ENCODE measurements around the gene SPRYD7.
"Not testable (repeated sequence)": the region's sequence is repeated elsewhere in the genome, so short reads cannot be mapped to it uniquely, and the experiment has no call there.

The SPRYD7 gene

DNA sequence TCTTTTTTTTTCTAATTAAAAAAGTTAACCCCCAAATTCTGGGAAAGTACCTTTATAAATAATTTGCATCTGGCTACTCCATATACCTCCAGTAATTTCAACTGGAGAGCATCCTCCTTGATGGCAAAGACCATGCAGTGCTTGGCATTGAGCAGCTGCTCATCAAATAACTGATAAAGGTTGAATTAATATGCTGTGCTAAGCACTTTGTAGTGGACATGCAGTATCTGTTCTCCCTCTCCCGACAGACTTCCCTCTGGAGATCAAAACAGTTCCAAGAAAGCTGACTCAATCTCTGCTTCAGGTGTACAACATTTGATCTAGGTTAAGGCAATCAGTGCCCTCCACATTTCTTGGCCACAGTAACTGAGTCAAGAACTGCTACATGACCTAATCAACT lies 3.3 kb downstream of the SPRYD7 start:
- DNase-seq (ENCODE audit: low read depth in 2 of 2): no peak

DNA sequence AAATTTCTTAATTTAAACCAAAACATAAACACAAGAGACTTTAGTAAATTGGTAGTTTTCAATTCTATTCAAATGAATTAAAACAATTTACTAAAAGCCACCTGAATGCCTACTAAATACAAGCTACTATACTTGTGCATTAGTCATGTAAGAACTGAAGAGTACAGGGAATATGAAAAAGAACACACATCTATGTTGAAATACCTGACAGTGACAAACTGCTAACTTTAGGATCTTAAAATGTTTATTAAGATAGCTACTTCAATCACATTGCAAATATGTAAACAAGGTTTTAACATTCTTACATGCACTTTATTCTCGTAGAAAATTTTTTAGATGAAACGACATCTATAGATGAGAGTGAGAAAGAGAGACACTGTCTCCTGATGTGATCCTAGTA lies 4.1 kb downstream of the SPRYD7 start:
- no peak for DNase-seq (ENCODE audit: low read depth in 2 of 2)

DNA sequence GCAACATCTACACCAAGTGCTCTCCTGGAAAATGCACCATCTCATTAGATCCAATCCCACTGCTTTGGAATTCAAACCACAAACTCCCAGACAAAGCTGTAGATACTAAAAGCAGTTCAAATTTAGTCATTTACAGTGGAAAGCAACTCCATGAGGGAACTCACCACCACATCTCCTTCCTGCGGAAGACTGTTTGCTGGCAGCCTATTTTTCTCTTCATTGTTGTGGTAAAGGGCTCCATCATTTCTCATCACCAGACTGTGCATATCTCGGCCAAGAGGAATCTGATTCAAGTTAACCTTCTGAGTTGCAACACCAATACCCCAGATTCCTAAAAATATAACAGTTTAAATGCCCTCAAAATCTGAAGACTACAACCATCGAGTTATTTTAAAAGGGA lies 8.4 kb downstream of the SPRYD7 start:
- DNase-seq (ENCODE audit: low read depth in 2 of 2): no peak

DNA sequence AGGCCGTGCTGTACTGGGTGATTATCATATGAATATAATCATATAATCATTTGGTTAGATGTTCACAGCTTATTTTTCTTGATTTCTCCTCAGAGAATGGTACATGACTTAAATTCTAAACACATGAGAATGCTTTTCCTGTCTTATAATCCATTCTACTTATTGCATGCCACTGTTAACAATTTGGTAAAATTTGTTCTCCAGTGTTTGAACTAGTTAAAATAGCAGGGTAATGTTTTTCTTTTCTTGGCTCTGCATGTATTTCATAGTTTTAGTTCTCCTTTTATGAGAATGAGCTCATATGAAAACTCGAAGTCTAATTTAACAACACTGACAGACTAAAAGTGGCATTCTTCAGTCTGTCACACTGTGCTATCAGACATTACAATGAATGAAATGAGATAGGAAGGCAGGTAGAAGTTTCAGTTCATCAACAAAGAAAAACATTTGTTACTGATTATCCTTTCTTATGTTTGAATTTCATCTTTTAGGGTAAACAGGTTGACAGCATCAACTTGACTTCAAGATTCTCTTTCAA lies 10.2 kb downstream of the SPRYD7 start:
- DNase-seq (ENCODE audit: low read depth in 2 of 2): no peak

DNA sequence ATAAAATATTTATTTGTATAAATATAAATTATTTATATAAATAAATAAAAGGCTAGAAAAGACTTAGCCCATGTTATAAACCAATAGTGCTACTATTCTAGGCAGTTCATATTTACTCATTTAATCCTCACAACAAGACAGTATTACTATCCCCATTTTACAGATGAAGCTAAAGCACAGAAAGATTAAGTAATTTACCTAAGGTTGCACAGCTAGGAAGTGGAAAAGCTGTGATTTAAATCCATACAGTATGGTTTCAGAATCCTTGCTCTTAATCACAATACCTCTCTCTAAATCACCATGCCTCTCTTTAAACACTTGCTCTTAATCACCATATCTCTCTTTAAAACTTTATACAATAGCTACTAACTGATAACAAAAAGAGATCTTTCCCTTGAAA lies 13.8 kb downstream of the SPRYD7 start:
- DNase-seq (ENCODE audit: low read depth in 2 of 2): no peak

DNA sequence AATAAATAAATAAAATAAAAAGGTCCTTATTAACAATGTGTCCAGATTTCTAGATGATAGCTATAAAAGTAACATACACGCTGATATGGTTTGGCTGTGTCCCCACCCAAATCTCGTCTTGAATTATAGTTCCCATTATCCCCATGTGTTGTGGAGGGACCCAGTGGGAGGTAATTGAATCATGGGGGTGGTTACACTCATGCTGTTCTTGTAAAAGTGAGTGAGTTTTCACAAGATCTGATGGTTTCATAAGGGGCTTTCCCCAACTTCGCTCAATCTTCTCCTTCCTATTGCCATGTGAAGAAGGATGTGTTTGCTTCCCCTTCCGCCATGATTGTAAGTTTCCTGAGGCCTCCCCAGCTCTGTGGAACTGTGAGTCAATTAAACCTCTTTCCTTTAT lies 15.2 kb downstream of the SPRYD7 start:
- DNase-seq (ENCODE audit: low read depth in 2 of 2): not testable (repeated sequence)

DNA sequence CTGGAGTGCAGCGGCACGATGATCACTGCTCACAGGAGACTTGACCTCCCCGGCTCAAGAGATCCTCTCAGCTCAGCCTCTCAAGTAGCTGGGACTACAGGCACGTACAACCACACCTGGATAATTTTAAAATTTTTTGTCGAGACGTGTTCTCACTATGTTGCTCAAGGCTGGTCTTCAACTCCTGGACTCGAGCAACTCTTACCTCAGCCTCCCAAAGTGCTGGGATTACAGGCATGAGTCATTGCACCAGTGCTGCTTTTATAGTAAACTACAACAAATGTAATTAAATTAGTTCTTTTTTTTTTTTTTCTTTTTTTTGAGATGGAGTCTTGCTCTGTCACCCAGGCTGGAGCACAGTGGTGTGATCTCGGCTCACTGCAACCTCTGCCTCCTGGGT lies 18.0 kb downstream of the SPRYD7 start:
- DNase-seq (ENCODE audit: low read depth in 2 of 2): not testable (repeated sequence)

DNA sequence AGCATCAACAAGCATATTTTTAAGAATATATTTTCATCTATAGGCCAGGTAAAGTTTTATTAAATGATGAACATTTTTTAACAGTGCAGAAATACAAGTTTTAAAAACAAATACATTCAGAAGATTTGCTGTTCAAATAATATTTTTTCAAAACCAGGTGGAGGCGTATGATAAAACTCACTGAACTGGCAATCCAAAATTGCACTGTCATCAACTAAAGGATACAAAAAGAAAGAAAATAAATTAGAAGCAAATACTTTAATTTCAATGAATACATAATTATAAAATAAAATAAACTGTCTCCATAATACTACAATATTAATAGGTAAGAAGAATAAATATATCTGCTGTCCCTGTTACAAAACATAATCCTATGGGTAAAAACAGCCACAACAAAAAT lies 21.2 kb downstream of the SPRYD7 start:
- no peak for DNase-seq (ENCODE audit: low read depth in 2 of 2)

DNA sequence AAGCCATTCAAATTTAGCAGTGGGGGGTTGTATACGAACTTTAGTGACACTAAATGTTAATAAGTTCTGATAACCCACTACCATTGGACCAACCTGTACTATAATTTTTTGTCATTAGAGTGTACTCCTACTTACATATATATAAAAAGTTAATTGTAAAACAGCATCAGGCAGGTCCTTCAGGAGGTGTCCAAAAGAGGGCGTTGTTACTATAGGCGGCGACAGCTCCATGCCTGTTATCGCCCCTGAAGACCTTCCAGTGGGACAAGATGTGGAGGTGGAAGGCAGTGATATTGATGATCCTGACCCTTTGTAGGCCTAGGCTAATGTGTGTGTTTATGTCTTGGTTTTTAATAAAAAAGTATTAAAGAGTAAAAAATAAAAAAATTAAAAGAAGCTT lies 27.5 kb downstream of the SPRYD7 start:
- DNase-seq (ENCODE audit: low read depth in 2 of 2): no peak

DNA sequence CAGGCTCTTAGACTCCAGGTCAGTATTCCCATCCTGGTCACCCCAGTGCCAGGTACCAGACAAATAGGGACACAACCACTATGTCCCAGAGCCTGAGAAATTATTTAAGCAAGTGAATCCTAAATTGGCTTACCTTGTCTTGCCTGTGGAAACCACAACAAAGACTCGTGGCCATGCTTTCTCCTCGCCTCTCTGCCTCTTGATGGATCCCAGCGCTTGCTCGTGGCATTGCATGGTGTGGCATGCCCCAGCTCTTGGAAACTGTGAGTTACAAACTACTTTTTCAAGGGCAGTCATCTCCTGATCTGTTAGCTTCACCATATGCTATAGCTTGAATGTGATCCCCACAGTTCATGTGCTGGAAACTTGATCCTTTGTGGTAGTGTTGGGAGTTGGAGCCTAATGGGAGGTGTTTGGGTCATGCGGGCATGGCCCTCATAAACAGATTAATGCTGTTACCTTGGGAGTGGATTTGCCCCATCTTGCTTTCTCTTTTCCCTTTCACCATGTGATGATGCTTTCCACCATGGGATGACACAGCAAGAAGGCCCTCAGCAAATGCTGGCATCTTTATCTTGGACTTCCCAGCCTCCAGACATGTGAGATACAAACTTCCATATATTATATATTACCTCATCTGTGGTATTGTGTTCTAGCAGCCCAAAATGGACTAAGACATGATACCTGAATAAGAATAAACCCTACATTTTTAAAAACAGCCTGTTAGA lies 31.2 kb downstream of the SPRYD7 start:
- no peak for DNase-seq (ENCODE audit: low read depth in 2 of 2)

DNA sequence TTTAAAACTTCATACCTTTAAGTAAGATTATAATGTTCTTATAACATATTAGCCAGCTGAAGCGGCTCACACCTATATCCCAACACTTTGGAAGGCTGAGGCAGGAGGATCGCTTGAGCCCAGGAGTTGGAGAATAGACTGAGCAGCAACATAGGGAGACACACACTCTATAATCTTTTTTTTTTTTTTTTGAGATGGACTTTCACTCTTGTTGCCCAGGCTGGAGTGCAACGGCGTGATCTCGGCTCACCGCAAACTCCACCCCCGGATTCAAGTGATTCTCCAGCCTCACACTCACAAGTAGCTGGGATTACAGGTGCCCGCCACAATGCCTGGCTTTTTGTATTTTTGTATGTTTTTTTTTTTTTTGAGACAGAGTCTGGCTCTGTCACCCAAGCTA lies 37.3 kb downstream of the SPRYD7 start:
- DNase-seq (ENCODE audit: low read depth in 2 of 2): no peak

DNA sequence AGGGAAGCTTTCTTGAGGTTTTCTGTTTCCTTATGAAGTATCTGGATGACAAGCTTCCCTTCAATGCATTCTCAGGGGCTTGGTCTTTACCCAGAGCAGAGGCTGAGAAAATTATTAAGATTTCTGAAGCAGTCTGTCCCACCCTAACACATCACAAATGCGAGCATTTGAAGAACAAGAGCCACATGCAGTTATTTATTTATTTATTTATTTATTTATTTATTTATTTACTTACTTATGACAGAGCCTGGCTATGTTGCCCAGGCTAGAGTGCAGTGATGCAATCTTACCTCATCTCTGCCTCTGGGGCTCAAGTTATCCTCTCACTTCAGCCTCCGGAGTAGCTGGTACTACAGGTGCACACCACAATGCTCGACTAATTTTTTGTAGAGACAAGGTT lies 38.4 kb downstream of the SPRYD7 start:
- no peak for DNase-seq (ENCODE audit: low read depth in 2 of 2)

DNA sequence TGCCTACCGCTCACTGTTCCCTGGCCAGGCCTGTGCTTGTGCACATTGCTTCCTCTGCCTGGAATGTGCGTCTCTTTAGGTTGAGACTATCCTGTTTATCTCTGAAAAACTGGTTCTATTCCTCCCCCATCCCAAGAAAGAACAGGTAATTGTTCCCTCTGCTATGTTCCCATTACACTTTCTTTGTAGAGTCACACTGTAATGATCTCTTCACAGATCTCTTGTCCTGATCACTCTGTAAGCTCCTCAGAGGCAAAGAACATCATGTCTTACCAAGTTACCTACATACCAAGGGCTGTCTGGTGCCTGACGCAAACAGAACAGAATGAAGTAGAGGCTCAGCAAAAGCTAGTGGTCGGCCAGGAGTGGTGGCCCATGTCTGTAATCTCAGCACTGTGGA lies 40.3 kb downstream of the SPRYD7 start:
- no peak for DNase-seq (ENCODE audit: low read depth in 2 of 2)

DNA sequence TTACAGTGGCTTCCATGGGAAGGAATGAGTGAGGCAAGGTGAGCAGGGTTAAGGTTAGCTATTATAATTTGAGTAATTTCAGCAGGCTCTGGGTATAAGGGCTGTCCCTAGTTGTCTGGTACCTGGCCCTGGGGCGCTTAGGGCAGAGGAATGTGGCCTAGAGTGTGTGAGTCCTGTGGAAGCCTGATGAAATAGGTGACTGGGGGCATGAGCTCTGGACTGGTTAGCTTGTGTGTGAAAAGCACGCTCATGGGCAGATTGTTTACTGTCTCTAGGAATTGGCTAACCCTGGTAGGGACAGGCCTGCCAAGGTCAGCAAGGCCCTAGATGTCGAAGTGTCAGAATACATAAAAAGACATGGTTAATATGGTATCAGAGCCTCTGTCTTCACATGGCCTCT lies 42.5 kb downstream of the SPRYD7 start:
- DNase-seq (ENCODE audit: low read depth in 2 of 2): no peak

DNA sequence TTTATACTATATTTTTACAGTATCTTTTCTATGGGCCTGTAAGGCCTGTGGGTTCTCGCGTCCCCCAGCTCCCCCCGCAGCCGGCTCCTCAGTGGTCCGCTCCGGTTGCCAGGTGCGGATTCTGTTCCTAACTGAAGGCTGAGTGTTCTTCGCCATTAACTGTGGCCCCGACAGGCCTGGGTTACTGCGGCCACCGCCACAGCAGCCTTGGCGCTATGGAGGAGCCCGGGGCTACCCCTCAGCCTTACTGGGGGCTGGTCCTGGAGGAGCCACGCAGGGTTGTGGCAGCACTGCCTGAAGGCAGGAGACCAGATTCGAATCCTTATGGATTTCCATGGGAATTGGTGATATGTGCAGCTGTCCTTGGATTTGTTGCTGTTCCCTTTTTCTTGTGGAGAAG lies 45.8 kb downstream of the SPRYD7 start:
- DNase-seq (ENCODE audit: low read depth in 2 of 2): no peak

DNA sequence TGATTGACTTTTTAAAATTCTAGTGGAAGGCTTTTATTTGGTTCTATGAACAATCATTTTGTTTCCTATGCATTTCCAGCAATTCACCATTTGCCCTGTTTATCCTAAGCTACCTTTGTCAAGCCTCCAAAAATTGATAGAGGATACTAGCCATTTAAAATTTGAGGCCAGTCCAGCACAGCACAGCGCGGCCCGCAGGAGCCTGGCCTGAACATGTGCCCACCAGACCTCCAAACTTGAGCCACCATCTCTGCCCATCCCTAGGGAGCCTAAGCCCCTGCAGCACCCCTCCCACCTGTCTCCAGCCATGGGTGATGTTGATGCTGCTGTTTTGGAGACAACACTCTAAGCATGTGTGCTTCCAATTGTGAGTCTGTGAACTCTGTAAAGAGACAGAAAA lies 57.5 kb downstream of the SPRYD7 start:
- DNase-seq (ENCODE audit: low read depth in 2 of 2): no peak

DNA sequence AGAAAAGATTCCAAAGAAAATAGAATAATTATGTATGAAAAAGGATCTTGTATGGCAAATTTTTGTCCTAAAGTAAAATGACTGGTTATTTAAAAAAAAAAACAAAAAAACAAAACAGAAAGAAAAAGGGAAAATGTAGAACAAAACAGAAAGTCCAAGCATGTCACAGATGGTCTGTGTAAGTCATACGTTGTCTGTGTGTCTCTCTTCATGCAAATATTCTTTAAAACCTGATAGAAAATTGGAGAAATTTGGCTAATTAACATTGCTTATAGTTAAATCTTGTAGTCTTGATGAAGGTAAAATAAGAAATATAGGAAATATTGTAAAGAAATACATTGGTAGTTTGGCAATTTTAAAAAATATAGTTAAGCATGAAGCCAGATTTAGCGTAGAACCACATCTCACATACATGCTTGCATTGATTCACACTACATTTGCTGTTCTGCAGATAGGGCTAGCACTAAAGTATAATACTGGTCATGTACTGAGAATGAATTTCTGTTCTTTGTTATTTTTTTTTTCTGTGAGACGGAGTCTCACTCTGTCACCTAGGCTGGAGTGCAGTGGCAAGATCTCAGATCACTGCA lies 58.4 kb downstream of the SPRYD7 start:
- no peak for DNase-seq (ENCODE audit: low read depth in 2 of 2)

DNA sequence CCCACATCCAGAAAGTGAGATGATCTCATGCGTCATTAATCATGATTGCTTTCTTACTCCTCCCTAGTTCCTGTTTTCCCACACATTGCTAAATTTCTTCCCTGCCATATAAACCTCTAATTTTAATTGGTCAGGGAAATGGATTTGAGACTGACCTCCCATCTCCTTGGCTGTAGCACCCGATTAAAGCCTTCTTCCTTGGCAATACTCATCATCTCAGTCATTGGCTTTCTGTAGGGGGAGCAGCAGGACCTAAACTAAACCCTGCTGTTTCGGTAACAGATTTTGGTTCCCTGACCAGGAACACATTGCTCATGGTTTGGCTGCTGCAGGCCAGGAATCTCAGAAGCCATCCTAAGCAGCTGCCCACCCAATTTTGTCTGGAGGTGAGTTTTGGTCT lies 61.7 kb downstream of the SPRYD7 start:
- no peak for DNase-seq (ENCODE audit: low read depth in 2 of 2)

DNA sequence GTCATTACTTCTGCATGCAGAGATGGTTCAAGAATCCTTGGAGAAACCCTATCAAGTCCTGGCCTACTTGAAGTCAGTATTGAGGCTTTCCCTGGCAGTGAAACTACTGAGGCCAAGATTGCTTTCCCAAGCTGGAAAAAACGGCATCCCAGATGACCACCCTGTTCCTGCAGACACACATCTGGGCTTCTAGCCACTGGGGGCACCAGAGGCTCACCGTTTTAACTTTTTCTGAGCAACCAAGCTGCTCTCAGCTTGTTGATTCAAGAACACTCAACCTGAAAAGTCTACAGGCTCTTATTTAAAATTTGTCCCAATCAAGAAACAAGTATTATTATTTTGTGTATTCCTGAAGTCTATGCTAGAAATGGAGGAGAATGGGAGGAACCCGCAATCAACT lies 66.6 kb downstream of the SPRYD7 start:
- no peak for DNase-seq (ENCODE audit: low read depth in 2 of 2)

DNA sequence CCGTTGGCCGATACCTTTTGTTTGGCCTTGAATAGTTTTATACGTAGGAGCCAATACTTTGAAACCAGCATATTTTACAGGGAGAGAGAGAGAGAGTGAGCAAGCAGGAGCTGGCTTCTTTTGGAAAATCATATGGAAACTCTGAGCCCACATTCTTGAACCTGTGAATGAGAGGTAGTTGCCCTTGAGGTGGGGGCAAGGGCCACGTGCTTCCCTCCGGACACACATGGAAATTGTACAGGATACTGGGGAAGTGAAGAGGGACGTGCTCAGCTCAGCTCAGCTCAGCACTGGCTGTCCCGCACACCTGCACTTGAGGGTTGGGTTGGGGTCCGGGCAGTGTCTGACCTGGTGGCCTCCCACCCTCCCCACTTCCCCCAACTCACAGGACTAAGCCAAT lies 68.3 kb downstream of the SPRYD7 start:
- DNase-seq (ENCODE audit: low read depth in 2 of 2): no peak

DNA sequence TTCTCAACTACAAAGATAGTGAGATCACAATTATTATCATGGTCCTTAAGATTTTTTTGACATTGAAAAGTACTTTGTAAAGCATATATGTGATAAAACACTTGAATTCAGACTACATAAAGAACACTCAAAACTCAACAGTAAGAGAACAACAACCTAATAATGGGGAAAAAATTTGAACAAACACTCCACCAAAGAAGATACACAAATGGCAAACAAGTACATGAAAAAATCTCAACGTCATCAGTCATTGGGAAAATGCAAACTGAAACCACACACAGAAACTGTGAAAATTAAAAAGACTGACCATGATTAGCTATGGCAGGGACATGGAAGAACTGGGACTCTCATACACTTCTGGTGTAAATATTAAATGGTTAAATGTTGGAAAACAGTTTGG lies 70.9 kb downstream of the SPRYD7 start:
- no peak for DNase-seq (ENCODE audit: low read depth in 2 of 2)

DNA sequence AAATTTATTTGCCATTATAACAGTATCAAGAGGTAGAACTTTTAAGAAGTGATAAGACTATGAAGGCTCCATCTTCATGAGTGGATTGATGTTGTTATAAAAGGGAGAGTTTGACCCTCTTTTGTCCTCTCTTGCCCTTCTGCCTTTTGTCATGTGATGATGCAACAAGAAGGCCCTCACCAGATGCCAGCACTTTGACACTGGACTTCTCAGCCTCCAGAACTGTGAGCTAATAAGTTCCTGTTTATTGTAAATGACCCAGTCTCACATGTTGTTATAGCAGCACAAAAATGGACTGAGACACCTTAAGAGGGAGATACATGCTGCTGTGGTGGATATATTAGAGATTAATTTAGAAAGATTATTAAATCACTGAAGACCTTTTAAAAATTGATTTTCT lies 71.6 kb downstream of the SPRYD7 start:
- no peak for DNase-seq (ENCODE audit: low read depth in 2 of 2)
